GM23338 (cell line): Measurements from ENCODE around the gene STXBP2. TPM values are rescaled to one million over a fixed set of nuclear protein-coding genes. Genes with fewer than 3 reads are reported as not detected.

ENCODE experiments used
- ATAC-seq: fragments of 200-7000 bp; cut with Tn5 transposase; 3 replicates; pipeline ENCODE4 v1.9.1; 2020
- DNase-seq: peaks from one replicate; pipeline ENCODE4 v3.0.0-alpha.2; 2015; ENCODE audit warnings: low spot score
- H2AFZ ChIP-seq: fragments of 200-600 bp; sonication (generic); 2 replicates; pipeline ENCODE4 v1.8.0; 2016; ENCODE audit warnings: antibody characterized with exemption, mild to moderate bottlenecking, moderate library complexity
- H3F3A ChIP-seq: fragments of 200-600 bp; sonication (generic); replicated peaks from 2 replicates; pipeline ENCODE4 v1.8.0; 2017; ENCODE audit warnings: antibody characterized with exemption, mixed run types, low read depth
- H3K27ac ChIP-seq: fragments of 200-600 bp; sonication (generic); 2 replicates; pipeline ENCODE4 v1.6.1; 2016; ENCODE audit warnings: low read depth
- H3K27me3 ChIP-seq: fragments of 200-600 bp; sonication (generic); 2 replicates; pipeline ENCODE4 v1.8.0; 2016; ENCODE audit warnings: mild to moderate bottlenecking, mixed run types, moderate library complexity; ENCODE audit not compliant: insufficient read depth
- H3K36me3 ChIP-seq: fragments of 200-600 bp; sonication (generic); 2 replicates; pipeline ENCODE4 v1.8.0; 2016; ENCODE audit warnings: mild to moderate bottlenecking; ENCODE audit not compliant: insufficient read depth
- H3K4me1 ChIP-seq: fragments of 200-600 bp; sonication (generic); 2 replicates; pipeline ENCODE4 v1.8.0; 2016; ENCODE audit warnings: mild to moderate bottlenecking, moderate library complexity; ENCODE audit not compliant: insufficient read depth
- H3K4me2 ChIP-seq: fragments of 200-600 bp; sonication (generic); 2 replicates; pipeline ENCODE4 v1.7.1; 2017; ENCODE audit warnings: mixed run types
- H3K4me3 ChIP-seq: fragments of 200-600 bp; sonication (generic); 2 replicates; pipeline ENCODE4 v1.6.1; 2016; ENCODE audit warnings: mixed run types
- H3K79me2 ChIP-seq: fragments of 200-600 bp; sonication (generic); replicated peaks from 2 replicates; pipeline ENCODE4 v1.8.0; 2017; ENCODE audit warnings: mild to moderate bottlenecking; ENCODE audit not compliant: insufficient read depth
- H3K9me2 ChIP-seq: fragments of 200-600 bp; sonication (generic); 2 replicates; pipeline ENCODE4 v1.8.0; 2017; ENCODE audit not compliant: insufficient read depth
- H4K20me1 ChIP-seq: fragments of 200-600 bp; sonication (generic); replicated peaks from 2 replicates; pipeline ENCODE4 v1.8.0; 2017; ENCODE audit warnings: mild to moderate bottlenecking; ENCODE audit not compliant: insufficient read depth
- H3K27ac Mint-ChIP-seq: 2 replicates; pipeline ENCODE4 v1.8.0; 2020; ENCODE audit warnings: inconsistent platforms, mild to moderate bottlenecking, moderate library complexity, mixed read lengths
- H3K27me3 Mint-ChIP-seq: 3 replicates; pipeline ENCODE4 v1.8.0; 2022; ENCODE audit warnings: low read depth, mild to moderate bottlenecking, moderate library complexity, mixed read lengths, inconsistent platforms; ENCODE audit not compliant: insufficient read depth, poor library complexity
- H3K36me3 Mint-ChIP-seq: 3 replicates; pipeline ENCODE4 v1.8.0; 2021; ENCODE audit warnings: low read depth, mild to moderate bottlenecking, inconsistent platforms, moderate library complexity, mixed read lengths
- H3K4me1 Mint-ChIP-seq: 3 replicates; pipeline ENCODE4 v1.8.0; 2020; ENCODE audit warnings: mild to moderate bottlenecking, inconsistent platforms, mixed read lengths
- H3K4me3 Mint-ChIP-seq: 3 replicates; pipeline ENCODE4 v1.8.0; 2021; ENCODE audit warnings: moderate library complexity, mild to moderate bottlenecking, inconsistent platforms, mixed read lengths
- H3K9me3 Mint-ChIP-seq: 3 replicates; pipeline ENCODE4 v1.8.0; 2020; ENCODE audit warnings: moderate library complexity, mild to moderate bottlenecking, inconsistent platforms, mixed read lengths
- CREB1 ChIP-seq: fragments of 250-450 bp; sonication (Bioruptor Pico); IDR thresholded peaks from 2 replicates; pipeline ENCODE4 v1.5.0; 2020; ENCODE audit warnings: low read depth, mild to moderate bottlenecking, moderate library complexity
- CTCF ChIP-seq, 2 experiments: fragments of 200-600 bp in 1 of 2; sonication (generic) in 1 of 2; conservative IDR thresholded peaks; 2 replicates each; pipeline versions ENCODE4 v1.5.1 to v1.6.1; 2016 to 2017; ENCODE audit warnings: antibody characterized with exemption in 2 of 2, low read depth in 2 of 2, mild to moderate bottlenecking in 2 of 2, moderate library complexity in 1 of 2
- ETS1 ChIP-seq: IDR thresholded peaks from 2 replicates; pipeline ENCODE4 v1.6.1; 2016; ENCODE audit warnings: antibody characterized with exemption
- EZH2 ChIP-seq: fragments of 200-600 bp; sonication (generic); IDR thresholded peaks from one replicate; pipeline ENCODE4 v1.8.0; 2017; ENCODE audit warnings: antibody characterized with exemption, mild to moderate bottlenecking, low read depth; ENCODE audit not compliant: unreplicated experiment
- EZH2phosphoT487 ChIP-seq: fragments of 200-600 bp; sonication (generic); IDR thresholded peaks from one replicate; pipeline ENCODE4 v1.8.1; 2018; ENCODE audit warnings: antibody characterized with exemption; ENCODE audit not compliant: unreplicated experiment
- JUNB ChIP-seq: IDR thresholded peaks from one replicate; pipeline ENCODE4 v1.6.1; 2016; ENCODE audit warnings: antibody characterized with exemption; ENCODE audit not compliant: unreplicated experiment
- NANOG ChIP-seq: IDR thresholded peaks from 2 replicates; pipeline ENCODE4 v1.6.1; 2016; ENCODE audit warnings: antibody characterized with exemption, borderline replicate concordance
- POLR2AphosphoS5 ChIP-seq: IDR thresholded peaks from 2 replicates; pipeline ENCODE4 v1.6.1; 2016; ENCODE audit warnings: antibody characterized with exemption, low read depth
- REST ChIP-seq: IDR thresholded peaks from one replicate; pipeline ENCODE4 v1.6.1; 2018; ENCODE audit warnings: antibody characterized with exemption; ENCODE audit not compliant: unreplicated experiment
- STAT1 ChIP-seq: IDR thresholded peaks from one replicate; pipeline ENCODE4 v1.6.1; 2016; ENCODE audit warnings: antibody characterized with exemption; ENCODE audit not compliant: unreplicated experiment
- ZNF114 ChIP-seq: fragments of 250-450 bp; sonication (Bioruptor Pico); IDR thresholded peaks from 2 replicates; pipeline ENCODE4 v1.5.0; 2020; ENCODE audit warnings: mild to moderate bottlenecking, moderate library complexity
- ZNF331 ChIP-seq: fragments of 250-450 bp; sonication (Bioruptor Pico); IDR thresholded peaks from 2 replicates; pipeline ENCODE4 v1.5.0; 2020; ENCODE audit warnings: low read depth, mild to moderate bottlenecking, moderate library complexity
- ZNF462 ChIP-seq: fragments of 250-450 bp; sonication (Bioruptor Pico); IDR thresholded peaks from 2 replicates; pipeline ENCODE4 v1.5.0; 2020; ENCODE audit warnings: mild to moderate bottlenecking, moderate library complexity
- polyA plus RNA-seq: library from polyadenylated mRNA; unstranded; fragments of >200 nt; fragmentation: Nextera tagmentation; extraction: Ambion mirVana; gene quantifications from 2 replicates; pipeline ENCODE4 v1.2.1, GENCODE V29; 2016
- total RNA-seq: library from RNA; depleted of rRNA; stranded (reverse); fragments of >200 nt; shearing (Covaris generic); gene quantifications from 2 replicates; pipeline ENCODE4 v1.2.3, GENCODE V29; 2014

The STXBP2 gene
- total and polyA plus RNA-seq, 2 experiments from 2014 or later = 42.6 to 55.8 TPM

- H3K27ac Mint-ChIP-seq = no peak overlapping the region
- no peak for ATAC-seq
- no peak overlapping the region for H3K4me3 Mint-ChIP-seq
- Histone ChIP-seq H4K20me1 (no peaks in the 10 kb centered on the region), H3K27me3 (peaks cover 27% of the 10 kb centered on the region), H3F3A (no peaks in the 10 kb centered on the region), H3K4me1 (no peaks in the 10 kb centered on the region), H3K27ac (no peak overlapping the region), H3K4me3 (no peak overlapping the region), H2AFZ (no peak overlapping the region), H3K4me2 (no peak overlapping the region), H3K9me2 (no peaks in the 10 kb centered on the region), H3K36me3 (no peaks in the 10 kb centered on the region), H3K79me2 (no peaks in the 10 kb centered on the region)
- peaks cover 7% of the 10 kb centered on the region; the same call in 1 of the 3 replicates for H3K4me1 Mint-ChIP-seq
- H3K9me3 Mint-ChIP-seq = no peaks in the 10 kb centered on the region
- DNase-seq = no peak
- TF ChIP-seq NANOG (no peak), ZNF462 (no peak), POLR2AphosphoS5 (no peak), CREB1 (CRISPR knock-in tag) (no peak), EZH2phosphoT487 (no peak), CTCF (conservative IDR thresholded peaks at IDR 0.05; ENCODE audit: low read depth in 2 of 2) (no peak), JUNB (no peak), ZNF114 (CRISPR knock-in tag) (no peak), EZH2 (no peak), ZNF331 (no peak), ETS1 (no peak), STAT1 (no peak), REST (no peak)
- H3K27me3 Mint-ChIP-seq = peaks cover 29% of the 10 kb centered on the region
- H3K36me3 Mint-ChIP-seq = no peaks in the 10 kb centered on the region
Observed at GRCh38 chr19:7655581-7655980, 18.7 kb downstream of the STXBP2 start.
